NB4 (cell line): Measurements from ENCODE around the gene SNN.

Source experiments
- DNase-seq: peaks from one replicate; pipeline ENCODE4 v3.0.0; 2010; ENCODE audit warnings: low read depth
- H3K4me3 ChIP-seq: one replicate; pipeline ENCODE4 v1.5.1; 2011; ENCODE audit warnings: mild to moderate bottlenecking, low read depth, low read length, moderate library complexity
- CTCF ChIP-seq: IDR thresholded peaks from one replicate; pipeline ENCODE4 v1.5.1; 2012; ENCODE audit warnings: low read depth, low read length
- MAX ChIP-seq: IDR thresholded peaks from 2 replicates; pipeline ENCODE4 v1.6.1; 2011; ENCODE audit warnings: low read depth, low read length
- MYC ChIP-seq: IDR thresholded peaks from 2 replicates; pipeline ENCODE4 v1.6.1; 2011; ENCODE audit warnings: low read depth, low read length
- POLR2A ChIP-seq: IDR thresholded peaks from 2 replicates; pipeline ENCODE4 v1.6.1; 2011; ENCODE audit warnings: mild to moderate bottlenecking; ENCODE audit not compliant: insufficient read length; ENCODE audit errors: extremely low read depth

The SNN gene

GRCh38 chr16:11691771-11692170 is 23.5 kb downstream of the SNN start:
- TF ChIP-seq CTCF (no peak), MYC (no peak), MAX (no peak), POLR2A (no peak)
- H3K4me3 ChIP-seq: no peak overlapping the region
- no peak for DNase-seq

- no peak for TF ChIP-seq MYC
- TF ChIP-seq CTCF: no peak
- no peak for TF ChIP-seq POLR2A
- TF ChIP-seq MAX: no peak
- H3K4me3 ChIP-seq: no peak overlapping the region
- no peak for DNase-seq
Measured at GRCh38 chr16:11692171-11692570, 23.9 kb downstream of the SNN start.

GRCh38 chr16:11692651-11693050 is 24.4 kb downstream of the SNN start:
- H3K4me3 ChIP-seq: no peak overlapping the region
- DNase-seq: no peak
- TF ChIP-seq CTCF: no peak
- no peak for TF ChIP-seq POLR2A
- no peak for TF ChIP-seq MAX
- TF ChIP-seq MYC: no peak

- TF ChIP-seq CTCF (no peak), POLR2A (no peak), MAX (no peak), MYC (no peak)
- no peak overlapping the region for H3K4me3 ChIP-seq
- no peak for DNase-seq
Measured at GRCh38 chr16:11696266-11697012, 28.2 kb downstream of the SNN start.

- DNase-seq: no peak
- no peak overlapping the region for H3K4me3 ChIP-seq
- TF ChIP-seq POLR2A (no peak), CTCF (no peak), MAX (no peak), MYC (no peak)
Measured at GRCh38 chr16:11697319-11697718, 29.1 kb downstream of the SNN start.

GRCh38 chr16:11698271-11698689 is 30.0 kb downstream of the SNN start:
- no peak overlapping the region for H3K4me3 ChIP-seq
- DNase-seq: no peak
- TF ChIP-seq MYC (no peak), MAX (no peak)
